ENCODE measurements around the gene HSD17B8.

HSD17B8 gene

GRCh38 chr6:33215271-33216116, 11.0 kb downstream of the HSD17B8 start:
- TF ChIP-seq USF1 (IDR thresholded peaks at IDR 0.05) (no peak), FOXM1 (IDR thresholded peaks at IDR 0.05; ENCODE audit: borderline replicate concordance, low read depth) (no peak), TEAD4 (IDR thresholded peaks at IDR 0.05) (no peak), REST (IDR thresholded peaks at IDR 0.05; ENCODE audit: low read depth) (no peak), TCF12 (IDR thresholded peaks at IDR 0.05; ENCODE audit: low read depth) (no peak), TAF1 (IDR thresholded peaks at IDR 0.05; ENCODE audit: low read depth) (no peak), NFIC (IDR thresholded peaks at IDR 0.05) (no peak), EP300 (IDR thresholded peaks at IDR 0.05; ENCODE audit: borderline replicate concordance) (no peak), EGR1 (IDR thresholded peaks at IDR 0.05) (no peak), CEBPB (IDR thresholded peaks at IDR 0.05) (no peak), MAX (IDR thresholded peaks at IDR 0.05) (no peak), CREB1 (IDR thresholded peaks at IDR 0.05; ENCODE audit: low read depth) (no peak), RAD21 (IDR thresholded peaks at IDR 0.05; ENCODE audit: low read depth) (no peak), ZBTB7A (IDR thresholded peaks at IDR 0.05; ENCODE audit: low read depth) (no peak), YY1 (IDR thresholded peaks at IDR 0.05; ENCODE audit: low read depth) (no peak)

GRCh38 chr6:33216117-33216649, 11.7 kb downstream of the HSD17B8 start:
- TF ChIP-seq TEAD4 (IDR thresholded peaks at IDR 0.05) = no peak
- TF ChIP-seq EGR1 (IDR thresholded peaks at IDR 0.05) = no peak
- no peak for TF ChIP-seq TCF12 (IDR thresholded peaks at IDR 0.05; ENCODE audit: low read depth)
- no peak for TF ChIP-seq NFIC (IDR thresholded peaks at IDR 0.05)

GRCh38 chr6:33217246-33217645, 12.8 kb downstream of the HSD17B8 start:
- TF ChIP-seq CREB1 (IDR thresholded peaks at IDR 0.05; ENCODE audit: low read depth) = no peak
- no peak for TF ChIP-seq TAF1 (IDR thresholded peaks at IDR 0.05; ENCODE audit: low read depth)
- TF ChIP-seq RAD21 (IDR thresholded peaks at IDR 0.05; ENCODE audit: low read depth) = no peak
- no peak for TF ChIP-seq ZBTB7A (IDR thresholded peaks at IDR 0.05; ENCODE audit: low read depth)
- no peak for TF ChIP-seq EGR1 (IDR thresholded peaks at IDR 0.05)
- no peak for TF ChIP-seq TCF12 (IDR thresholded peaks at IDR 0.05; ENCODE audit: low read depth)
- TF ChIP-seq EP300 (IDR thresholded peaks at IDR 0.05; ENCODE audit: borderline replicate concordance) = no peak
- TF ChIP-seq USF1 (IDR thresholded peaks at IDR 0.05) = no peak
- TF ChIP-seq TEAD4 (IDR thresholded peaks at IDR 0.05) = no peak
- TF ChIP-seq CEBPB (IDR thresholded peaks at IDR 0.05) = no peak
- no peak for TF ChIP-seq YY1 (IDR thresholded peaks at IDR 0.05; ENCODE audit: low read depth)
- no peak for TF ChIP-seq MAX (IDR thresholded peaks at IDR 0.05)
- no peak for TF ChIP-seq REST (IDR thresholded peaks at IDR 0.05; ENCODE audit: low read depth)
- TF ChIP-seq NFIC (IDR thresholded peaks at IDR 0.05) = no peak
- no peak for TF ChIP-seq FOXM1 (IDR thresholded peaks at IDR 0.05; ENCODE audit: borderline replicate concordance, low read depth)

GRCh38 chr6:33217681-33218080, 13.2 kb downstream of the HSD17B8 start:
- TF ChIP-seq FOXM1 (IDR thresholded peaks at IDR 0.05; ENCODE audit: borderline replicate concordance, low read depth) (no peak), USF1 (IDR thresholded peaks at IDR 0.05) (no peak), EGR1 (IDR thresholded peaks at IDR 0.05) (no peak), YY1 (IDR thresholded peaks at IDR 0.05; ENCODE audit: low read depth) (no peak), MAX (IDR thresholded peaks at IDR 0.05) (no peak), TAF1 (IDR thresholded peaks at IDR 0.05; ENCODE audit: low read depth) (no peak)

- TF ChIP-seq TEAD4 (IDR thresholded peaks at IDR 0.05) (no peak), ZBTB7A (IDR thresholded peaks at IDR 0.05; ENCODE audit: low read depth) (no peak), REST (IDR thresholded peaks at IDR 0.05; ENCODE audit: low read depth) (no peak), NFIC (IDR thresholded peaks at IDR 0.05) (no peak), TCF12 (IDR thresholded peaks at IDR 0.05; ENCODE audit: low read depth) (no peak), CEBPB (IDR thresholded peaks at IDR 0.05) (no peak), TAF1 (IDR thresholded peaks at IDR 0.05; ENCODE audit: low read depth) (no peak), YY1 (IDR thresholded peaks at IDR 0.05; ENCODE audit: low read depth) (no peak), CREB1 (IDR thresholded peaks at IDR 0.05; ENCODE audit: low read depth) (no peak), RAD21 (IDR thresholded peaks at IDR 0.05; ENCODE audit: low read depth) (no peak), EGR1 (IDR thresholded peaks at IDR 0.05) (no peak), FOXM1 (IDR thresholded peaks at IDR 0.05; ENCODE audit: borderline replicate concordance, low read depth) (no peak)
Observed at GRCh38 chr6:33235221-33235634, 30.8 kb downstream of the HSD17B8 start.
